ENCODE results near the gene PPIL4.
"Not testable (repeated sequence)": the region's sequence is repeated elsewhere in the genome, so short reads cannot be mapped to it uniquely, and the experiment has no call there.

PPIL4 gene

DNA sequence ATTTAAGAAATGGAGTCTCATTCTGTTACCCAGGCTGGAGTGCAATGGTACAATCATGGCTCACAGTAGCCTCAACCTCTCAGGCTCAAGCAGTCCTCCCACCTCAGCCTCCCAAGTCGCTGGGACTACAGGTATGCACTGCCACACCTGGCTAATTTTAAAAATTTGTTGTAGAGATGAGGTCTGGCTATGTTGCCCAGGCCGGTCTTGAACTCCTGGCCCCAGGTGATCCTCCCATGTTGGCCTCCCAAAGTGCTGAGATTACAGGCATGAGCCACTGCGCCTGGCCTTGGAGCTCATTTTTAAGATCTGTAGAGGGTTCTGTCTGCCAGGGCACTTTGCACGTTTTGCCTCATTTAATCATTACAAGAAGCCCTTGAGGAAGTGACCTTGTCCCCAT is 78.6 kb downstream of the PPIL4 start:
- TF ChIP-seq GATA1 (IDR thresholded peaks at IDR 0.05; ENCODE audit: low read depth, low read length) (no peak), POLR2A (IDR thresholded peaks at IDR 0.05; ENCODE audit: low read length) (no peak)
- no peak for DNase-seq

DNA sequence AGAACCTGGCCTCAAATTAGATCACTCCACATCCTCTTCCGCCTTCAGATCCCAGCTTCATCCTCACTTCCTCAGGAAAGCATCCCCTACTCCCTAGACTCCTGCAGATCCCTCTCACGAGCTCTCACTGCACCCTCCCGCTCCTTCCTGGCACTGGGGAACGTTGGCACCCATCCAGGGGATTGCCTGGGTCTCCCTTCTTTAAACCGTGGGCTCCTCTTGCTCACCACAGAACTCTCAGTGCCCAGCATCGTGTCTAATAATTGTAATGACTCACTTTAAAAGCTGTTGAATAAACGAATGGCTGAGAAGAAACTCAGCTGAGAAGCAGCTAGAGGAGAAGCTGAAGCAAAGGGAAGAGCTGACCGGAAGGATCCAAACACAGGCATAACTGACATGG is 81.4 kb downstream of the PPIL4 start:
- no peak for TF ChIP-seq POLR2A (IDR thresholded peaks at IDR 0.05; ENCODE audit: low read length)
- TF ChIP-seq GATA1 (IDR thresholded peaks at IDR 0.05; ENCODE audit: low read depth, low read length), result no peak
- DNase-seq, result no peak

DNA sequence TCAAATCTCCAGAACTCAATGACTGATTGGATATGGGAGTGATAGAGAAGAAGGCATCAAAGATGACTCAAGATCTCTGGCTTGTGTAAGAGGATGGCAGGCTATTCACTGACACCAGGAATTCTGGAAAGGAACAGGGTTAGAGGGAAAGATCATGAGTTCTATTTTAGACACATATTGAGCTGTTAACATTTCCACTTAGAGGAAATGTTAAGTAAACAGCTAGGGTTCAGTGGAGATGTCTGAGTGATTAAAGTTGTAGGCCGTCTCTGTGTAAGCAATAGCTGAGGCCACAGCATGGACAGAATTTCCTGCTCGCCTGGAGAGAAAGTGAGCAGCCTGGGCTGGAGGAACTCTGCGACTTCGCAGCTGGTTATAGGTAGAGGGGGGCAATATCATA is 82.1 kb downstream of the PPIL4 start:
- DNase-seq, result no peak

DNA sequence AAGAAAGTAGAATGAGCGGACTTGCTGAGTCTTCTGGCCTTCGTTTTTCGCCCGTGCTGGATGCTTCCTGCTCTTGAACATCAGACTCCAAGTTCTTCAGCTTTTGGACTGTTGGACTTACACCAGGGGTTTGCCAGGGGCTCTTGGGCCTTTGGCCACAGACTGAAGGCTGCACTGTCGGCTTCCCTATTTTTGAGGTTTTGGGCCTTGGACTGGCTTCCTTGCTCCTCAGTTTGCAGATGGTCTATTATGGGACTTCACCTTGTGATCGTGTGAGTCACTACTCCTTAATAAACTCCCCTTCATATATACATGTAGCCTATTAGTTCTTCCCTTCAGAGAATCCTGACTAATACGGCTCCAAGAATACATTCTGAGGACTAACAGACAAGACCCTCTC is 83.1 kb downstream of the PPIL4 start:
- DNase-seq, result not testable (repeated sequence)

More for the DNA sequence above, 82.1 kb downstream of the PPIL4 start:
- TF ChIP-seq GATA1 (IDR thresholded peaks at IDR 0.05; ENCODE audit: low read depth, low read length) (no peak), POLR2A (IDR thresholded peaks at IDR 0.05; ENCODE audit: low read length) (no peak)

DNA sequence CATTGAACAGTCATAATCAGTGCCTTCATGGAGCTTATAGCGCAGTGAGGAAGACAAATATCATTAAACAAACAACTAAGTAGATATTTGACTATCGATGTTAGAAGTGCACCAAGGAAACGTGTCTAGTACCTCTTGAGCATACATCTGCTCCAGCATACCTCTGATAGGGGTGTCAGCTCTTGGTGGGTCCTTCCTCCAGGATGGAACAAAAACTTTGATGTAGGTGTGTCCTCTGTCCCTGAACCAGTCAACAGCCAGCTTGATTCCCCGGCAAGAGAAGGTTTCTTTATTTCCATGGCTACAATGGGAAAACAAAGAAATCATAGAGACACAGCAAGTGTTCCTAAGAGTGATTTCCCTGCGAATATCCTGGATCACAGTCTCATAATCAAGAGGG is 84.2 kb downstream of the PPIL4 start:
- no peak for DNase-seq
- TF ChIP-seq POLR2A (IDR thresholded peaks at IDR 0.05; ENCODE audit: low read length), result no peak
- TF ChIP-seq GATA1 (IDR thresholded peaks at IDR 0.05; ENCODE audit: low read depth, low read length), result no peak

DNA sequence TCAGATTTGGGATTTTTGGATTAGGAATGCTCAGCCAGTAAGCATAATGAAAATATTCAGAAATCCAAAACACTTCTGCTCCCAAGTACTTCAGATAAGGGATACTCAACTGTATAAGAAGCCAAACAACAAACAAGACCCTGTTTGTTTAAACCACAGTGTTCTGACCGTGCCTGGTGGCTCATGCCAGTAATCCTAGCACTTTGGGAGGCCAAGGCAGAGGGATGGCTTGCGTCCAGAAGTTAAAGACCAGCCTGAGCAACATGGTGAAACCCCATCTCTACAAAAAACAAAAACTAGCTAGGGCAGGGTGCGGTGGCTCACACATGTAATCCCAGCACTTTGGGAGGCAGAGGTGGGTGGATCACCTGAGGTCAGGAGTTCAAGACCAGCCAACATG is 85.6 kb downstream of the PPIL4 start:
- not testable (repeated sequence) for DNase-seq

DNA sequence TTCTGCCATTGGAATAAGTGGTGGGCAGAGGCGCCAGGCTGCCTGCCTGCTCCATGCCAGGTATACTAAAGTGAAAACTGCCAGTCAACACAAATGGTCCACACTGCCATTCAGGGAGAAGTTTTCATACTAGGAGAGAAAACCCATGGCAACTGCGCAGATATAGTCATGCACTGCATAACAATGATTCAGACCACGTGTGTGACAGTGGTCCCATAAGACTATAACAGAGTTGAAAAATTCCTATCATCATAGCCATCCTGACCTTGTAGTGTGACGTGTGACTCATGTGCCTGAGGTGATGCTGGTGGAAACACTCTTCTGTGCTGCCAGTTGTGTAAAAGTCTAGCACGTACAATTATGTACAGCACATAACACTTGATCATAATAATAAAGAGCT is 86.1 kb downstream of the PPIL4 start:
- no peak for DNase-seq
- TF ChIP-seq GATA1 (IDR thresholded peaks at IDR 0.05; ENCODE audit: low read depth, low read length) (no peak), POLR2A (IDR thresholded peaks at IDR 0.05; ENCODE audit: low read length) (no peak)

DNA sequence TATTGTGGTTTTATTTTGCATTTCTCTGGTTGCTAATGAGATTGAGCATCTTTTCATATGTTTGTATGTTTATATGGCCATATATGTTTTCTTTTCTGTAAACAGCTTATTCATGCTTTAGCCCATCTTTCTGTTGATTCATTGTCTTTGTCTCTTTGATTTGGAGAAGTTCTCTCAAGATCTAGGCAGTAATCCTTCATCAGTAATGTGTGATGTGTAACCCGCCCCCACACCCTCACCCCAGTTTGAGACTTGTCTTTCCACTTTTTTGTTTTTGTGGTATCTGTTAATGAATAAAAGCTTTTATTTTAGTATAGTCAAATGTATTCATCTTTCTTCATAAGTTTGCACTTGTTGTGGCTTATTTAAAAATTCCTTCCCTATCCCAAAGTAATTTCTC is 87.0 kb downstream of the PPIL4 start:
- TF ChIP-seq GATA1 (IDR thresholded peaks at IDR 0.05; ENCODE audit: low read depth, low read length) (no peak), POLR2A (IDR thresholded peaks at IDR 0.05; ENCODE audit: low read length) (no peak)
- DNase-seq, result no peak

DNA sequence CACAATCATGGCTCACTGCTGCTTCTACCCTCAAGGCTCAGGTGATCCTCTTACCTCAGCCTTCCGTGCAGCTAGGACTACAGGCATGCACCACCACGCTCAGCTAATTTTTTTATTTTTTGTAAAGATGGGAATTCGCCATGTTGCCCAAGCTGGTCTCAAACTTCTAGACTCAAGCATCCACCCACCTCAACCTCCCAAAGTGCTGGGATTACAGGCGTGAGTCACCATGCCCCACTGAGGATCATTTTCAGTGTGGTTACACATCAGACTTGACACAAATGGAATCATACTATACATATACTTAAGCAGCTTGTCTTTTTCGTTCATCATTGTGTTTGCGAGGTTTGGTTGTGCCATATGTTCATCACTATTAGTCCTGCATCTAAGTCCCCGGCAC is 87.6 kb downstream of the PPIL4 start:
- TF ChIP-seq GATA1 (IDR thresholded peaks at IDR 0.05; ENCODE audit: low read depth, low read length) (no peak), POLR2A (IDR thresholded peaks at IDR 0.05; ENCODE audit: low read length) (no peak)
- no peak for DNase-seq

DNA sequence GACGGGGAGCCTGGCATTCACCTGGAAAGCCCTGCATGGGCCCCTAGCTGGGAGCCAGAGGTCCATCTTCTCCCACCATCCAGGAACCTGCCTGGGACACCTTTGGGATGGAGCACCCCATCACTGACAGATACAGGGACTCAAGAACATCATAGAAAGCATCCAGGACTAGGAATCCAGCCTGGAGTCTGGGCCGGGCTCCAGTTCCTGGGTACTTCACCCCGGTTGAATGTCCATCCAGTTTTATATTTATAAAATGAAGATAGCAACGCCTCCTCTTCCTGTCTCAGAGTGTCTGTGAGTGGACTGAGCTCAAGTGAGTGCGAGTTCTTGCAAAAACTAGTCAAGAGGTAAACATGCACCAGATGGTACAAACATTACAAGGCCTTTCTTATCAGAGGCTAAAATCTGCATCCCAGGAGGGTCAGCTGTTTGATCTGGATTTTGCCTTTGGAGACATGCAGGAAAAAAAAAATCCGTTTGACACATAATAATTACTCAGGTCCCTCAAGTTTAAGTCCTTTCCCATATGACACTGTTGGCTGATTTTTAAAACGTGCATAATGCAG is 88.4 kb downstream of the PPIL4 start:
- TF ChIP-seq GATA1 (IDR thresholded peaks at IDR 0.05; ENCODE audit: low read depth, low read length), result no peak
- no peak for TF ChIP-seq POLR2A (IDR thresholded peaks at IDR 0.05; ENCODE audit: low read length)
- no peak for DNase-seq

DNA sequence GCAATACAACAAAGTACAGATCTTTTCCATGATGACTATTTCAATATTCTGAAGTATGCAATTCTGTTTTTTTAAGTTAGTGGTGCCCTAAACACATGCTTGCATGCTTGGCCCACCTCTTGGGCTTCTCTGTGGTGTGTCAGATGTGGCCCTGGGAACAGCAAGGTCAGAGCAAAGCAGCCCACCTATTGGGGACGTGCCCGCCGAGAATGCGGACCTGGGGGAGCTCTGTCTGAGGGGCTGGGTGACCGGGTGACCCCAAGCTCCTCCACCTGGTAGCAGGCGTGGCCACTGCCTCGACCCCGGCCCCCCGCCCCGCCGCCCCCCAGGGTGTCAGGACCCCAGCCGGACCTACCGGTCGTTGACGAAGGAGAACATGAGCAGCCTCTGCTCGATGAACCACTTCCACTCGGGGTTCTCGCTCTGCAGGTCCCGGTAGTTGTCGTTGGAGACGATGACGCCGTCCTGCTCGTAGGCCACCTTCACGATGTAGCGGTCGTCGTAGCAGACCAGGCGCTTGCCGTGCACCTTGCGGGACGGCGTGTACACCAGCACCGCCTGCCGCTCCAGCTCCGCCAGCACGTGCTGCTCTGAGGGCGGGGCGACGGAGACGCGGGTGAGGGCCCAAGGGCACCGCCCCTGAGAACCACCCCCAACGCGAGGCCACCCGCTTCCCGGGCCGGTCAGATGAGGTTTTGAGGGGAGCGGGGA is 89.4 kb downstream of the PPIL4 start:
- TF ChIP-seq POLR2A (IDR thresholded peaks at IDR 0.05; ENCODE audit: low read length) (no peak), GATA1 (IDR thresholded peaks at IDR 0.05; ENCODE audit: low read depth, low read length) (no peak)
- DNase-seq, result no peak

DNA sequence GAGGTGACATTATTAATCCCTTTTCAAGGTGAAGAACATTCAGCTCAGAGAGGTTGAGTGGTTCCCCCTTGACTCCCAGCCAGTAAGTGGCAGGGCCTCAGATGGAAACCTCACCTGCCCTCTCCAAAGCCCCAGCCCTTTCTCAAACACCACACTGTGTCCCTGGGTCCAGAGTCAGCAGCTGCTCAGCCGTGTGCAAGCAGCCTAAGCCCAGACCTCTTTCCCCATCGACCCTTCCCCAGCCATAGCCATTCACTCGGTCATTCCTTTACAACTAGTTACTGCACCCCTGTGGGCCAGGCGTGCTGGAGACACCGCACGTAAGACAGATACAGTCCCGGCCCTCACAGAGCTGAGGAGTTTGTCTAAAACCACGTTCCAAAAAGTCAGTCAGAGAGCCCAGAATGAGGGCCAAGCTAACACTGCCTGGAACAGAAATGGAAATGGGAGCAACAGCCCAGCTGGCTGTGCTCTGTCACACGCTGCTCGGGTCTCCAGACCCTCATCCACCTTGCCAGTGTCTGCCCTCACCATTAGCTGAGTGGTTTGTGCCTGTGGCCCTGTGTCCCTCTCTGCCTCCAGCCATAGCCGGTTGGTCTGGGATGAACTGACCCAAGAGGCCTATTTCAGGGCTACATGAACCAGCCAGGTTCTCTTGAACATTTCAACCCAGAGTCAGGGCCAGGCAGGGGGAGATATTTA is 90.7 kb downstream of the PPIL4 start:
- TF ChIP-seq GATA1 (IDR thresholded peaks at IDR 0.05; ENCODE audit: low read depth, low read length), result no peak
- TF ChIP-seq POLR2A (IDR thresholded peaks at IDR 0.05; ENCODE audit: low read length), result no peak
- DNase-seq, result no peak

Measured in erythroblast (primary cell).